ENCODE data around the gene CBX5. TPM values are rescaled to one million over a fixed set of nuclear protein-coding genes. Genes with fewer than 3 reads are reported as not detected.

The CBX5 gene
- total and polyA plus RNA-seq, 10 donors = 6.5 to 60.3 (median 43.6) TPM

- intact Hi-C loops (cut with DNase I; ENCODE audit: low total_unique reads) = no loop called here
- TF ChIP-seq CTCF (IDR thresholded peaks at IDR 0.05 in 8 of 11, conservative IDR thresholded peaks at IDR 0.05 in 3 of 11) = no peak
- no peak for TF ChIP-seq POLR2AphosphoS5 (IDR thresholded peaks at IDR 0.05)
- no peak for TF ChIP-seq POLR2A (IDR thresholded peaks at IDR 0.05)
- Histone ChIP-seq H3K27ac (peak overlapping the region in 7 of 8 donors; percentile 93 to 99 (median 97)), H3K27me3 (replicated peaks in 1 of 7) (no peaks in the 10 kb centered on the region), H3K4me3 (peak overlapping the region in 3 of 8 donors; percentile 76 to 88 (median 77)), H3K36me3 (peaks cover 2 to 30% (median 19%) of the 10 kb centered on the region in 6 donors), H3K4me1 (peaks cover 31 to 67% (median 44%) of the 10 kb centered on the region in 6 donors), H3K9me3 (no peaks in the 10 kb centered on the region)
- no peak for DNase-seq
- WGBS, 5 donors = 24 to 44% (median 33%) methylated on average over 5 of the region's 5 CpGs
Measured at GRCh38 chr12:54277823-54278276, 2.1 kb downstream of the CBX5 start.

- intact Hi-C loops (cut with DNase I; ENCODE audit: low total_unique reads) = no loop called here
- Histone ChIP-seq H3K9me3 (no peaks in the 10 kb centered on the region), H3K27ac (no peak overlapping the region), H3K4me1 (peaks cover 16 to 56% (median 29%) of the 10 kb centered on the region in 6 donors), H3K4me3 (no peak overlapping the region), H3K27me3 (replicated peaks in 1 of 7) (no peaks in the 10 kb centered on the region), H3K36me3 (peaks cover 0 to 24% (median 5%) of the 10 kb centered on the region in 6 donors)
- no peak for DNase-seq
- 72 to 86% (median 83%) methylated on average over 3 of the region's 3 CpGs for WGBS, 5 donors
- TF ChIP-seq CTCF (IDR thresholded peaks at IDR 0.05 in 8 of 11, conservative IDR thresholded peaks at IDR 0.05 in 3 of 11) (no peak), POLR2AphosphoS5 (IDR thresholded peaks at IDR 0.05) (no peak), POLR2A (IDR thresholded peaks at IDR 0.05) (no peak)
Measured at GRCh38 chr12:54276368-54276767, 3.6 kb downstream of the CBX5 start.

- H3K4me3 ChIP-seq = no peak overlapping the region
- WGBS, 5 donors = 88 to 96% (median 94%) methylated on average over 2 of the region's 2 CpGs
- H3K4me1 ChIP-seq = peaks cover 15 to 53% (median 26%) of the 10 kb centered on the region in 6 donors
- H3K9me3 ChIP-seq = no peaks in the 10 kb centered on the region
- intact Hi-C loops (cut with DNase I; ENCODE audit: low total_unique reads) = no loop called here
- no peak overlapping the region for H3K27ac ChIP-seq
- no peak for TF ChIP-seq CTCF (IDR thresholded peaks at IDR 0.05 in 8 of 11, conservative IDR thresholded peaks at IDR 0.05 in 3 of 11)
- TF ChIP-seq POLR2A (IDR thresholded peaks at IDR 0.05) = no peak
- TF ChIP-seq POLR2AphosphoS5 (IDR thresholded peaks at IDR 0.05) = no peak
- H3K36me3 ChIP-seq = peaks cover 0 to 22% (median 5%) of the 10 kb centered on the region in 6 donors
- no peak for DNase-seq
- H3K27me3 ChIP-seq (replicated peaks in 1 of 7) = no peaks in the 10 kb centered on the region
Measured at GRCh38 chr12:54273981-54274380, 5.9 kb downstream of the CBX5 start.

- WGBS, 5 donors = 64 to 79% (median 70%) methylated on average over 1 of the region's 1 CpG
- no peak for TF ChIP-seq CTCF (IDR thresholded peaks at IDR 0.05 in 8 of 11, conservative IDR thresholded peaks at IDR 0.05 in 3 of 11)
- no peak for TF ChIP-seq POLR2AphosphoS5 (IDR thresholded peaks at IDR 0.05)
- TF ChIP-seq POLR2A (IDR thresholded peaks at IDR 0.05) = no peak
- peaks cover 0 to 36% (median 8%) of the 10 kb centered on the region in 6 donors for H3K4me1 ChIP-seq
- no peak for DNase-seq
- H3K27ac ChIP-seq = no peak overlapping the region
- peaks cover 0 to 28% (median 5%) of the 10 kb centered on the region in 6 donors for H3K36me3 ChIP-seq
- no peaks in the 10 kb centered on the region for H3K27me3 ChIP-seq (replicated peaks in 1 of 7)
- intact Hi-C loops (cut with DNase I; ENCODE audit: low total_unique reads) = no loop called here
- no peaks in the 10 kb centered on the region for H3K9me3 ChIP-seq
- H3K4me3 ChIP-seq = no peak overlapping the region
Measured at GRCh38 chr12:54272214-54272613, 7.7 kb downstream of the CBX5 start.

Data from spleen (tissue), 11 donors.